Urothelium cell line (cell line): ENCODE data around the gene PRKCA.
"Not testable (repeated sequence)": the region's sequence is repeated elsewhere in the genome, so short reads cannot be mapped to it uniquely, and the experiment has no call there.

Experiments used
- DNase-seq: peaks from one replicate; pipeline ENCODE4 v3.0.0; 2011; ENCODE audit warnings: low spot score, mixed read lengths
- FAIRE-seq: peaks from 2 replicates; lab custom pipeline; 2011; peaks lifted over from hg19 to GRCh38; lab: Jason Lieb, UNC

Gene PRKCA

GRCh38 chr17:66691644-66692420 is 389.4 kb downstream of the PRKCA start:
- DNase-seq: no peak
- no peak for FAIRE-seq

- DNase-seq (no peak), FAIRE-seq (no peak)
Measured at GRCh38 chr17:66692421-66692690, 389.9 kb downstream of the PRKCA start.

- DNase-seq: no peak
- FAIRE-seq: no peak
Measured at GRCh38 chr17:66695098-66695497, 392.7 kb downstream of the PRKCA start.

- FAIRE-seq (no peak), DNase-seq (no peak)
Measured at GRCh38 chr17:66698270-66698669, 395.9 kb downstream of the PRKCA start.

GRCh38 chr17:66701462-66701861 is 399.0 kb downstream of the PRKCA start:
- DNase-seq (no peak), FAIRE-seq (no peak)

GRCh38 chr17:66702106-66702936 is 399.9 kb downstream of the PRKCA start:
- no peak for DNase-seq
- FAIRE-seq: no peak

GRCh38 chr17:66704858-66705520 is 402.6 kb downstream of the PRKCA start:
- FAIRE-seq: no peak

GRCh38 chr17:66706851-66707450 is 404.5 kb downstream of the PRKCA start:
- FAIRE-seq (no peak), DNase-seq (no peak)

More at GRCh38 chr17:66704858-66705520, 402.6 kb downstream of the PRKCA start:
- no peak for DNase-seq

- no peak for DNase-seq
- FAIRE-seq: no peak
Measured at GRCh38 chr17:66711401-66711800, 409.0 kb downstream of the PRKCA start.

GRCh38 chr17:66711881-66712321 is 409.5 kb downstream of the PRKCA start:
- FAIRE-seq (no peak), DNase-seq (no peak)

- DNase-seq: no peak
- no peak for FAIRE-seq
Measured at GRCh38 chr17:66712453-66712852, 410.0 kb downstream of the PRKCA start.

GRCh38 chr17:66713021-66713532 is 410.7 kb downstream of the PRKCA start:
- not testable (repeated sequence) for DNase-seq, FAIRE-seq

- no peak for FAIRE-seq
- DNase-seq: no peak
Measured at GRCh38 chr17:66713533-66714042, 411.2 kb downstream of the PRKCA start.

GRCh38 chr17:66714046-66715023 is 411.9 kb downstream of the PRKCA start:
- no peak for DNase-seq
- FAIRE-seq: no peak

GRCh38 chr17:66715076-66715675 is 412.8 kb downstream of the PRKCA start:
- FAIRE-seq: no peak

GRCh38 chr17:66715745-66716156 is 413.3 kb downstream of the PRKCA start:
- DNase-seq: peak; percentile 80
- FAIRE-seq: no peak

More at GRCh38 chr17:66715076-66715675, 412.8 kb downstream of the PRKCA start:
- DNase-seq: no peak

GRCh38 chr17:66716236-66717026 is 414.0 kb downstream of the PRKCA start:
- DNase-seq: peak; percentile 31
- no peak for FAIRE-seq

- peak; percentile 86 for DNase-seq
- FAIRE-seq: no peak
Measured at GRCh38 chr17:66717641-66718058, 415.2 kb downstream of the PRKCA start.
